ENCODE results near the gene EID3.
"Not testable (repeated sequence)": the region's sequence is repeated elsewhere in the genome, so short reads cannot be mapped to it uniquely, and the experiment has no call there.

The EID3 gene

DNA sequence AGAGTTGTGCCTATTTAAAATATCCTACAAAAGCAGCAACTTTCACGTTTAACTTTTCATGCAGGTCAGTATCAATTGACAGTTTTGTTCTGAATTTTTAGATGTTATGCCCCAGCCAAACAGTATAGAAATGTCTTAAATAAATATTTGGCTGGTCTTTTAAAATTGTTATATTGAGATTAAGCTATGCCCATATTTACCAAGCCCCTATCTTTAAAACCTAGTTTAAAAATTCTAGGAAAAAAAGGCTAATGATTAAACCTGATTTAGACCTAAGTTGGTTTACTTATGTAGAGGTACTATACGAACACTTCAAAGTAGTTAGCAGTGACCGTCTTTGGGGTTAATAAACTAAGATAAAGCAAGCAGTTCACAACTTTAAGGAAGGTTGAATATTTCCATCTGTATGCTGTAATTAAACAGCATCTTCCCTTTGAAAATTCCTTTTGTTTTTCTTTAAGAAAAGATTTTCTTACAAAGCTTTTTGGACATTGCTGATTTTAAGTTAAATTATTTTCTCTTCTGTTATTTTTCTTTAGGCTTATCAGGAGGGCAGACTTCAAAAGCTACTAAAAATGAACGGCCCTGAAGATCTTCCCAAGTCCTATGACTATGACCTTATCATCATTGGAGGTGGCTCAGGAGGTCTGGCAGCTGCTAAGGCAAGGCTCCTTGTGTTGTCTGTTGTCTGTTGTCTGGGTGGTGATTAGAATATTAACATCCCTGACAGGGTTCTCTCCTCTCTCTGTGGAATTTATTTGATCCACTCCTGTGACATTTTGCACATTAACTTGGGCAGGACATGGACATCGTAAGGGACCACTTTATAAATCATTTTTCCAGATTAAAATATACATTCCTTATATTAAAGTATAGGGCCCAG lies 7.5 kb downstream of the EID3 start:
- DNase-seq (ENCODE audit: low spot score) (no peak), FAIRE-seq (no peak)

- FAIRE-seq, result no peak
- DNase-seq (ENCODE audit: low spot score), result no peak
These were observed 8.7 kb downstream of the EID3 start for GRCh38 chr12:104312202-104312601.

DNA sequence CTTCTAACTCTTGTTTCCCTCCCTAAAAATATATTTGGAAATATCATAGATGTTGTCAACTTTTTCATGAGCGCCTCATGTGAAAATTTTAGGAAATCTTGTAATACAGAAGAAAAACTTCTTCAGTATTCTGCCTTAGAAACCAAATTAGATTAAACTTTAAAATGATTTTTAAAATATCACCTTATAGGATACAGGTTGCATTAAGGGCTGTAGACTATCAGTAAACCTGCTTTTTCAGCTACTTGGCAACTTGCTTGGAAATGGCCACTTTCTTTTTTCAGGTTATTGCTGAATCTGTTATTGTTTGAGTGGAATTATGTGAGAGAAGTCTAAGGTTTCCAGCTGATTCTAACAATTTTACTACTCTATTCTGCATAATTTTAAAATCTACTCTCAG lies 9.1 kb downstream of the EID3 start:
- DNase-seq (ENCODE audit: low spot score) (no peak), FAIRE-seq (no peak)

DNA sequence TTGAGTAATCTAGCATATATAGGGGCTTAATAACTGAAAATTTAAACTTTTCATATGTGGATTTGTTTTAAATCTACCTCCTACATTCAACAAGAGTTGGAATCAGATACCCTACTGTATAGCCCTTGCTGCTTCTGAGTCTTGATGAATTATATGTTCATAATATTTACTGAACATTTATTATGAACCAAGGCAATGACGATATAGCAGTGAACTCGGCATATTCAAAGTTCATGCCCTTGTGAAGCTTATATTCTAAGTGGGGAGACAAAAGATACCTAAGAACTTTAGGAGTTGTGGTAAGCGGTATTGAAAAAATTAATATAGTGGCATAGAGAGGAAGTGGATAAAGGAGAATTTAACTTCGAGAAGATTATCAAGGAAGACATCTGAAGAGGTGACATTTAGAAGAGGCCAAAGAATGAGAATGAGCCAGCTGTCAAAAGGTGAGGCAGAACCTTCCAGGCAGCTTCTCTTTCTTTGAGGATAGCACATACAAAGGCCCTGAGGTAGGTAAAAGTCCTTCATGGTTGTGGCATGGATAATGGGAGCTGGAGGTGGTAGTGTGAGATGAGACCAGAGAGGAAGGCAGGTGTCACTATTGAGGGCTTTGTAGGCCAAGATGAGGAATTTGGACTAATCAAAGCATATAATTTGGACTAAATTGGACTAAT lies 10.2 kb downstream of the EID3 start:
- DNase-seq (ENCODE audit: low spot score), result no peak
- FAIRE-seq, result no peak

GRCh38 chr12:104314242-104314614 lies 10.7 kb downstream of the EID3 start:
- DNase-seq (ENCODE audit: low spot score), result no peak

GRCh38 chr12:104315326-104316224 lies 12.0 kb downstream of the EID3 start:
- no peak for FAIRE-seq
- no peak for DNase-seq (ENCODE audit: low spot score)

More at GRCh38 chr12:104314242-104314614, 10.7 kb downstream of the EID3 start:
- no peak for FAIRE-seq

- no peak for FAIRE-seq
These were observed 13.4 kb downstream of the EID3 start for GRCh38 chr12:104316936-104317335.

GRCh38 chr12:104317538-104318210 lies 14.1 kb downstream of the EID3 start:
- FAIRE-seq (no peak), DNase-seq (ENCODE audit: low spot score) (no peak)

More at GRCh38 chr12:104316936-104317335, 13.4 kb downstream of the EID3 start:
- DNase-seq (ENCODE audit: low spot score), result no peak

DNA sequence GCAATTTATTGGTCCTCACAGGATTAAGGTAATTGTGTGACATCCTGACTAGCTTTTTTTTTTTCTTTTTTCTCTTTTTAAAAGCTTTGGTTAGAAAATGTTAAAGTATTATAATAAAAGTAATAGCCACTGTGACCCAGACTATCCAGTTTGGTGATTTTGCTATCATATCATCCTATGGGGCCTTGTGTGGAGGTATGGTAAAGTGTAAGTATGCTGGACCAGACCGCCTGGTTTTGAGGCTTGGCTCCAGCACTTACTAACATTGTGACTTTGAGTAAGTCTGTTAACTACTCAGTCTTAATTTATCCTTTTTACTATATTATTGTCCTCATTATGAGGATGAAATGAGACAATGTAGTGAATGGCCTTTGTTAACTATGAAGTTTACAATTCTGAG lies 15.5 kb downstream of the EID3 start:
- FAIRE-seq (no peak), DNase-seq (ENCODE audit: low spot score) (no peak)

DNA sequence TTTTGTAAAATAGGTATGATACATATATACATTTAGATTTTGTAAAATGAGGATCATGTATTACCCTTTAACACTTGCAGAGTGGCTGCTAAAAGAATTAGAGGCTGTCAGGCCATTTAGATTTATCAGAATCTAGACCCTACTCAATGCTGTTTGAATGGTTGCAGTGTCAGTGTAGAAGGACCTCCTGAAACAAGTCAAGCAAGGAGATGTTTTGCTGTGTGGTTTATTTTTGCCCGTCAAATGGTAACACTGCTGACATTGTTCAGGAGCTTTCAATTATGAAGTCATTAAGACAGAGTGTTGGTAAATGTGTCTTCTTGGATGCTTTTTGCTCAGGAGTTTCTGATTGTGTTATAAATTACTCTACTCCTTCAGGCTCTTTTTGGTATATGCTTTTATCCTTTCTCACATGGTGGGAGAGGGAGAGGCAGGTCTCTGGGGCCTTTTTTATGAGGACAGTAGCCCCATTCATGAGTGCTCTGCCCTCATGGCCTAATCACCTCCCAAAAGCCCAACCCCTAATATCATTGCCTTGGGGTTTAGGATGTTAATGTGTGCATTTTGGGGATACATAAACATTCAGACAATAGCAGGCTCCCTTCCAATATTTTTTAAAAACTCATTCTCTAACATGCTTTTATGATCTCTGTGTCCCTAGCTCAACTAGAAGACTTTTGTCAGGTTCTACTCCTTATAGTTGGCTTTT lies 16.5 kb downstream of the EID3 start:
- DNase-seq (ENCODE audit: low spot score) (no peak), FAIRE-seq (no peak)

DNA sequence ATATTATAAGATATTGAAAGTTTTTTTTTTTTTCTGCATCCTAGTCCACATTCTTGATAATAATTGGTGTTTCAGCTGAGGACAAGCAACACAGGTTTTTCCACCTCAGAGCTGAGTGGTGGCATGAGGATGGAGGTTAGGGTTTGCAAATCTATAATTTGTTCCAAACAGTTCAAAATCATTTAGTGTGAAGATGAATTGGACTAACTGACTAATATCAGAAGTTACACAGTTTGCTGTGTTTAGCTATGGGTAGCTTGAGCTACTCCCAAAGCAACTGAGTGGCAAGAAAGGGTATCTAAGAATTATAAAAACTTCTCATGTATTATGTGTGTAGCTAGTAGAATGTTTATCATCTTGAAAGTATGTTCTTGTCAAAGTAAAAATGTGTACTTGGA lies 17.1 kb downstream of the EID3 start:
- no peak for DNase-seq (ENCODE audit: low spot score)
- no peak for FAIRE-seq

DNA sequence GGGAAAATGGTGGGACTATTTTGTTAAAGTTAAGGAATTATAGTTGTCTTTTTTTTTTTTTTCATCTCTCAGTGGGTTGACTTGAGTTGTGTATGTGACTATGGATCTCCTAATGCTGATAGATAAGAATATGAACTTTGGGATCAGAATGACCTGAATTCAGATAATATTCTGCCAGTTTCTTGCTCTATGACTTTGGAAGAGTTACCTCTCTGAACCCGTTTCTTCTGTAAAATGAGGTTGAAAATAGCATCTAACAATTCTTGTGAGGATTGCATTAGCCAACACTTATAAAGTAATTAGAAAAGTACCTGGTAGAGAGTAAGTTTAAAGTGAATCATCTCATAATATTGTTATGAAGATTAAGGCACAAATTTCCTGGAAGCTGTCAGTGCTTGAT lies 18.4 kb downstream of the EID3 start:
- FAIRE-seq (no peak), DNase-seq (ENCODE audit: low spot score) (no peak)

GRCh38 chr12:104322533-104322932 lies 19.0 kb downstream of the EID3 start:
- FAIRE-seq; DNase-seq (ENCODE audit: low spot score): not testable (repeated sequence)

GRCh38 chr12:104323899-104324298 lies 20.4 kb downstream of the EID3 start:
- no peak for FAIRE-seq
- DNase-seq (ENCODE audit: low spot score), result no peak

DNA sequence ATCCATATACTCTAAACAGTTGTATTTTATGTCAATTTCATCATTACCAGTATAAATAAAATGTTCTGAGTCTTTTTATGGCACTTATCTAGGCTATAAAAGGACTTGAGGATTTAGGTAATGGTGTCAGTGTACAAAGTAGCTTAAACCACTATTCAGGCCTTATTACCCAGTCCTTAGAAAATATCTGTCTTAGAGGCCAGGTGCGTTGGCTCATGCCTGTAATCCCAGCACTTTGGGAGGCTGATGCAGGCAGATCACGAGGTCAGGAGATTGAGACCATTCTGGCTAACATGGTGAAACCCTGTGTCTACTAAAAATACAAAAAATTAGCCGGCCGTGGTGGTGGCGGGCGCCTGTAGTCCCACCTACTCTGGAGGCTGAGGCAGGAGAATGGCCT lies 24.7 kb downstream of the EID3 start:
- not testable (repeated sequence) for DNase-seq (ENCODE audit: low spot score); FAIRE-seq

DNA sequence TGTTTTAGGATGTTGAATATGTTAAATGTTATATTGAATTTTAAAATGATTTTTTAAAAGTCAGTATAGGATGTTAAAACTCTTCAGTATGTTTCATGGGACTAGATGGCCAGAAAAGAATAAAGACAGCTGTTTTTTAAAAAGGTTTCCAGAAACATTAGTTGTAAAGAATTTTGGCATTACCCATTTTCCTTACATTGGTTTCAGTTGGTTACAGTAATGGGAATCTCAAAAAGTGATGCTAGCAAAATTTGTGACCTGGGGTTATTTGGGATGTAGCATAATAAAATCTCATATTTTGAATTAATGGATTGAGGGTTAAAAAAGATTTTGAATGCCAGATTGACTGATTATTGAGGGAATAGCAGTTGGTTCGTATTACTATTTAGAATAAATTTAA lies 25.3 kb downstream of the EID3 start:
- FAIRE-seq (no peak), DNase-seq (ENCODE audit: low spot score) (no peak)

DNA sequence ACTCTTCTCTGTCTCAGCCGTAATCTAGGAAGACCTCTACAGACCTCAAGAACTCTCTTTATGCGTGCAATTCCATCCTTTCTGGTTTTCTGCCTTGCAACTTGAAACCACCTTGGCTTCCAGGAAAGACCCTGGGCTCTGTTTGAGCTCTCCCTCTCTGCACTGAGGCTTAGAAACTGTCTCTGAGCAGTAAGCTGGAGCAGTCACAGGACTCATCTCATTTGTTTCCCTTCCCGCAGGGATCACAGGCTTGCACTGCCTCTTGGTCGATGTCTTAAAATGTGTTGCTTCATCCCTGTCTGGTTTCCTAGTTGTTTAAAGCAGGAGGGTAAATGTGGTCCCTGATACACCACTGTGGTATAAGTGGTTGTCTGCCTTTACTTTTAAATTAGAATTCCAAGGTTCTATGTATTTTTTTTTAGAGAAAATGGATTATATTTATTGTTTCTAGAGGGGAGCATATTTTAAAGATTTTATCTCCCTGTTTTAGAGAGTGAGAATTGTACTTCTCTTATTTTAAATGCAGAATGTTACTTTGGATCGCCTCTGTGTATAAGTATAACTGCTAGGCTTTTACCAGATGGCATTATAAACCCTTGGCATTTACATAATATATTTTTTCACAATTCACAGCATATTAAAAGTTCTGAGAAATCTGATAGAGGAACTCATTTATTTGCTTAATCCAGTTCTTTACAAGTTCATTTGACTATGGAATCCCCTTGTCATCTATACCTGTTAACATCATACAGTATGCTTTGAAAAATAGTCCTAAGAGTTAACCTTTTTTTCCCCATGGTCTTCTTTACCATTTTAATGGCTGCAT lies 26.4 kb downstream of the EID3 start:
- no peak for FAIRE-seq
- no peak for DNase-seq (ENCODE audit: low spot score)

DNA sequence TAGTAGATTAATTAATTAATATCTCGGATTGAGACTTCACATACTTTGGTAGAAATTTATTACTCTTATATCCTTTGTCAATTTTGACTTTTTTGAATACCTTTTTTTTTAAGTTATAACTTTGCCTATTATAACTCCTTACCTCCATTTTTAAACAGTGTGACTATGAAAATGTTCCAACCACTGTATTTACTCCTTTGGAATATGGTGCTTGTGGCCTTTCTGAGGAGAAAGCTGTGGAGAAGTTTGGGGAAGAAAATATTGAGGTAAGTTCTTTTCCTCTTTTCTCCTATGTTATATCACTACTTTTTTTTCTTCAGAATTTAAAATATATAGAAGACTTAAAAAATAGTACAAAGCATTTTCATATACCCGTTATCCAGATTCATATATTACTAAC lies 27.8 kb downstream of the EID3 start:
- FAIRE-seq (no peak), DNase-seq (ENCODE audit: low spot score) (no peak)

GRCh38 chr12:104332273-104332672 lies 28.7 kb downstream of the EID3 start:
- not testable (repeated sequence) for FAIRE-seq; DNase-seq (ENCODE audit: low spot score)

Measured in urothelium cell line (cell line).